Glutamatergic neuron (in vitro differentiated cells): Measurements from ENCODE around the gene VSTM5. TPM values are rescaled to one million over a fixed set of nuclear protein-coding genes. Genes with fewer than 3 reads are reported as not detected.

Experiments used
- DNase-seq: peaks from one replicate; pipeline ENCODE4 v3.0.0; 2022
- H3K27ac Mint-ChIP-seq: one replicate; pipeline ENCODE4 v1.8.0; 2020; ENCODE audit warnings: mild to moderate bottlenecking, mixed read lengths, inconsistent platforms; ENCODE audit not compliant: unreplicated experiment
- H3K27me3 Mint-ChIP-seq: one replicate; pipeline ENCODE4 v1.8.0; 2020; ENCODE audit warnings: mild to moderate bottlenecking, moderate library complexity, mixed read lengths, inconsistent platforms; ENCODE audit not compliant: unreplicated experiment
- H3K36me3 Mint-ChIP-seq: one replicate; pipeline ENCODE4 v1.8.0; 2020; ENCODE audit warnings: mild to moderate bottlenecking, mixed read lengths, inconsistent platforms; ENCODE audit not compliant: unreplicated experiment
- H3K4me1 Mint-ChIP-seq: one replicate; pipeline ENCODE4 v1.8.0; 2020; ENCODE audit warnings: mild to moderate bottlenecking, low read depth, mixed read lengths, inconsistent platforms; ENCODE audit not compliant: unreplicated experiment
- H3K4me3 Mint-ChIP-seq: one replicate; pipeline ENCODE4 v1.8.0; 2020; ENCODE audit warnings: mild to moderate bottlenecking, mixed read lengths, inconsistent platforms; ENCODE audit not compliant: unreplicated experiment
- H3K9me3 Mint-ChIP-seq: one replicate; pipeline ENCODE4 v1.8.0; 2020; ENCODE audit warnings: mild to moderate bottlenecking, moderate library complexity, mixed read lengths, inconsistent platforms; ENCODE audit not compliant: unreplicated experiment
- total RNA-seq: library from RNA; stranded (reverse); fragmentation: NEBNext Ultra II Directional; extraction: Animal tissue kit (Norgen Biotek cat#: 25700); gene quantifications from one replicate; pipeline ENCODE4 v1.2.1, GENCODE V29; 2021; ENCODE audit not compliant: unreplicated experiment
- TF ChIP-seq, protein P1 (sequence below): fragments of 200-600 bp; sonication (generic); IDR thresholded peaks from one replicate; pipeline ENCODE4 v1.5.0; 2021; ENCODE audit not compliant: partially characterized antibody, unreplicated experiment

VSTM5 gene
- total RNA-seq, 1 donor from 2014 or later: 2.0 TPM

DNA sequence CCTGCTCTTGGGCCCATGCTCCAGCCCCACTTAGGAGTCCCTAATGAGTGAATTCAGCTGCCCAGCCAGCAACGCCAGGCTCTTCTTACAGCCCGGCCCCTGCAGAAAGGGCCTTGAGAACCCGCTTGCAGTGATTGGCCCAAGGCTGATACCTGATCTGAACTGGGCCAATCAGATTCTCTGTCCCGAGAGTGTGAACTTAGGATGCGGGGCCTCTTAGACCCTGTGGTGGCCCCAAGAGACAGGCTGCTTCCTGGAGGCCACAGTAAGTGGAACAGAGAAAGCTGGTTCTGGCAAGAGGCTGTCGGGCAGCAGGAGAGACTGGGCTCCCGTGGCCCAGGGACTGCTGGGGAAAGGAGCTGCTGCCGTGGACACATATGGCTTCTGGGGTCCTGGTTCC is 11.5 kb downstream of the VSTM5 start:
- H3K4me3 Mint-ChIP-seq: no peak overlapping the region
- peaks cover 1% of the 10 kb centered on the region for H3K27me3 Mint-ChIP-seq
- no peak for DNase-seq

DNA sequence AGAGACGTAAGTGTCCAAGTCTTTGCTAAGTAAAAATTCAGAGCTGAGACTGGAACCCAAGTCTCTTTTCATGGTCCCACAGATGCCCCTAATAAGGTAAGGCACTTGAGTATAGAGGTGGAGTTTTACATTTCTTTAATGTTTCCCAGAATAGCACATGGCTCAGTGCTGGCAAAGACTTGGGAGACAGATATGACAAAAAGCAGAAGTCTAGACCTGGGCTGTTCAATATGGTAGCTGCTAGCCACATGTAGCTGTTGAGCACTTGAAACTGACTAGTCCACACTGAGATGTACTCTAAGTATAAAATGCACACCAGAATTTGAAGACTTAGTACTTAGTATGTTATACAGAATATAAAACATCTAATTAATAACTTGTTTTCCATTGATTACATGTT is 17.6 kb downstream of the VSTM5 start:
- TF ChIP-seq, protein P1, sequence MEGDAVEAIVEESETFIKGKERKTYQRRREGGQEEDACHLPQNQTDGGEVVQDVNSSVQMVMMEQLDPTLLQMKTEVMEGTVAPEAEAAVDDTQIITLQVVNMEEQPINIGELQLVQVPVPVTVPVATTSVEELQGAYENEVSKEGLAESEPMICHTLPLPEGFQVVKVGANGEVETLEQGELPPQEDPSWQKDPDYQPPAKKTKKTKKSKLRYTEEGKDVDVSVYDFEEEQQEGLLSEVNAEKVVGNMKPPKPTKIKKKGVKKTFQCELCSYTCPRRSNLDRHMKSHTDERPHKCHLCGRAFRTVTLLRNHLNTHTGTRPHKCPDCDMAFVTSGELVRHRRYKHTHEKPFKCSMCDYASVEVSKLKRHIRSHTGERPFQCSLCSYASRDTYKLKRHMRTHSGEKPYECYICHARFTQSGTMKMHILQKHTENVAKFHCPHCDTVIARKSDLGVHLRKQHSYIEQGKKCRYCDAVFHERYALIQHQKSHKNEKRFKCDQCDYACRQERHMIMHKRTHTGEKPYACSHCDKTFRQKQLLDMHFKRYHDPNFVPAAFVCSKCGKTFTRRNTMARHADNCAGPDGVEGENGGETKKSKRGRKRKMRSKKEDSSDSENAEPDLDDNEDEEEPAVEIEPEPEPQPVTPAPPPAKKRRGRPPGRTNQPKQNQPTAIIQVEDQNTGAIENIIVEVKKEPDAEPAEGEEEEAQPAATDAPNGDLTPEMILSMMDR: no peak
- Mint-ChIP-seq H3K27me3 (no peaks in the 10 kb centered on the region), H3K4me3 (no peak overlapping the region), H3K9me3 (no peaks in the 10 kb centered on the region), H3K4me1 (no peaks in the 10 kb centered on the region), H3K27ac (no peak overlapping the region), H3K36me3 (no peaks in the 10 kb centered on the region)
- no peak for DNase-seq

More for the DNA sequence above, 11.5 kb downstream of the VSTM5 start:
- H3K9me3 Mint-ChIP-seq: no peaks in the 10 kb centered on the region
- TF ChIP-seq, protein P1: no peak
- no peak overlapping the region for H3K27ac Mint-ChIP-seq
- H3K36me3 Mint-ChIP-seq: no peaks in the 10 kb centered on the region
- no peaks in the 10 kb centered on the region for H3K4me1 Mint-ChIP-seq

DNA sequence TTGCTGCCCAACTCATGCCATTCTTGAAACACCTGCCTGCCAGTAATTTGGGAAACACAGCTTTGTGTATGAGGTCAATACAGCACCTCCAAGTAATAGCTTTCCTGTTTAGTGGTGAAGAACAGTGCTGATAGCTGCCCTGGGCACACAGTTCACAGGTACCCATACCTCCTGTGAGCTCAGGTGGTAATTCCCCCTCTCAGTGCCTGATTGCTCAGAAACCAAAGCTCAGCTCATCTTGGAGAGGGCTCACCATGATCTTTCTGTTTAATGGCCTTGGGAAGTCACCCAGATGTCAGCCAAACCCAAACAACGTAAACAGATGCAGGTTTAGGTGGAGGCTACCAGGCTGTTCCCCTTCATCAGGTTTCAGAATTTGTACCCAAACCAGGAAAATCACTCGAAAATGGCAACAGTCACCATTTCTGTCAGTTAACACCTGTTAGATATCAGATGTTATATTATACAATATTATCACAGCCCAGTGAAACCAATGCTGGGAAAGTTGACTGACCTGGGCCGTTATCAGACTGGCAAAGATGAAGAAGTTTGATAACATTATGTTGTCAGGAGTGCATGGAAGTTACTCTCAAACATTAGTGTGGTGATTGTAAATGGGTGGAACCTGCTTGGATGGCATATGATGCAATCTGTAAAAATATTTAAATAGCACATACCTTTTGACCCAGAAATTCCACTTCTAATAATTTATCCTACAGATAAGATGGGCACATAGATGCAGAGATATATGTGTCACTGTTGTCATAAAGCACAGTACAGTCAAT is 18.9 kb downstream of the VSTM5 start:
- H3K27me3 Mint-ChIP-seq: no peaks in the 10 kb centered on the region
- no peak for DNase-seq
- H3K9me3 Mint-ChIP-seq: no peaks in the 10 kb centered on the region
- no peaks in the 10 kb centered on the region for H3K36me3 Mint-ChIP-seq
- no peak overlapping the region for H3K4me3 Mint-ChIP-seq
- no peaks in the 10 kb centered on the region for H3K4me1 Mint-ChIP-seq
- TF ChIP-seq, protein P1: no peak
- H3K27ac Mint-ChIP-seq: no peak overlapping the region

DNA sequence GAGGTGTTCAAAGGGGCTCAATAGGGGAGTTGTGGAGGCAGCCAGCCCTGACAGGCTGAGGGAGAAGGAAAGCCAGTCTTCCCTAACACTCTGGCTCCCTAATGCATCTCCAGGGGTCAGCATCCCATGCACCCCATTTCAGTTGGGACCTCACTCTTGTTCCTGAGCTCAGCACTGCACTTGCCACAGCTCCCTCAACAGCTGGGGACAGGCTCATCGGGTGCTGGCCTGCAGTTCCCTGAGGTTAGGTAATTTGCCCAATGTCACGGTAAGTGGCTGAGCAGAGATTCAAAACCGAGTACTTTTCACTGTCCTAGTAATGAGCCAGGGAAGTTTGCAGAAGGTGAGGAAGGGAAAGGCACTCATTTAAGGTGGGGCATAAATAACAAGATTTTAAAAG is 20.8 kb downstream of the VSTM5 start:
- TF ChIP-seq, protein P1: no peak
- H3K27ac Mint-ChIP-seq: no peak overlapping the region

DNA sequence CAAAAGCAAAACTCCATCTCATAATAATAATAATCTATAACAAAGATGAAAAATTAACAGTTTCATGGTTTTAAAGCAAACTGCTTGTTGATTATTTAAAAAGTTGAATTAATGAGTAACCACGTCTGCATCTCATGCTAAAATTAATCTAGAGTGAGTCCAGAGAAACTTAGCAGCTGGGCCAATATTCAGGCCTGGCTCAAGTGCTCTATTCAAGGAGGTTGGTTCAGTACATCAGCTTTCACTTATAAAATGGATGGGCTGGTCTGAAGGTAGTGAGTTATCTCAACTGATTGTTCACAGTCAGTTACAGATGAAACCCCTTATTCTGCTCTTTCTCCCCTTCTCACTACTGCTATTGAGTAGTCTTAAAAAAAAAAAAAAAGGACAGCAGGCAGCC is 23.1 kb downstream of the VSTM5 start:
- Mint-ChIP-seq H3K9me3 (no peaks in the 10 kb centered on the region), H3K27ac (no peak overlapping the region), H3K27me3 (no peaks in the 10 kb centered on the region), H3K36me3 (no peaks in the 10 kb centered on the region), H3K4me1 (no peaks in the 10 kb centered on the region), H3K4me3 (no peak overlapping the region)
- DNase-seq: no peak
- TF ChIP-seq, protein P1: no peak

More for the DNA sequence above, 20.8 kb downstream of the VSTM5 start:
- DNase-seq: no peak
- Mint-ChIP-seq H3K36me3 (no peaks in the 10 kb centered on the region), H3K27me3 (no peaks in the 10 kb centered on the region), H3K9me3 (no peaks in the 10 kb centered on the region), H3K4me3 (no peak overlapping the region), H3K4me1 (no peaks in the 10 kb centered on the region)
